Fibroblast of upper back skin (primary cell): Measurements from ENCODE around the gene PAM.

Experiments
- DNase-seq: peaks from one replicate; pipeline ENCODE4 v3.0.0-alpha.2; 2013

The PAM gene

GRCh38 chr5:102782217-102782872 is 27.2 kb downstream of the PAM start:
- no peak for DNase-seq

GRCh38 chr5:102787134-102787533 is 32.0 kb downstream of the PAM start:
- no peak for DNase-seq

DNA sequence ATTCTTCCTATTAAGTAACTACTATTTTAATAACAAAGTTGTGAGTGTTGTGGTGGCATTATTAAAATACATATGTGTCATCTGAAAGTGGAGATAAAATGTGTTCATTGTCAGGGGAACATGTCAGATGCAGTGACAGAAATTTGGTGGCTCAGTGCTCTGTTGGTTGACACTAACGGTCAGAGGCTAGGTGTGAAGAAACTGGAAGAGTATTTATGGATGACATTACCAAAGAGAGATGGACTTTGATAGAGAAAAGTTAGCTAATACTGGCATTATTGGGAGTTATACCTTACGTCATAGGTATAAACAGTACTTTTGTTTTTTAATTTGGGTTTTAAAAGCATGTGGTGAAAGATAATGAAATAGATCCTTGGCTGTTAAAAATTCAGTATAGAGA is 33.7 kb downstream of the PAM start:
- no peak for DNase-seq

DNA sequence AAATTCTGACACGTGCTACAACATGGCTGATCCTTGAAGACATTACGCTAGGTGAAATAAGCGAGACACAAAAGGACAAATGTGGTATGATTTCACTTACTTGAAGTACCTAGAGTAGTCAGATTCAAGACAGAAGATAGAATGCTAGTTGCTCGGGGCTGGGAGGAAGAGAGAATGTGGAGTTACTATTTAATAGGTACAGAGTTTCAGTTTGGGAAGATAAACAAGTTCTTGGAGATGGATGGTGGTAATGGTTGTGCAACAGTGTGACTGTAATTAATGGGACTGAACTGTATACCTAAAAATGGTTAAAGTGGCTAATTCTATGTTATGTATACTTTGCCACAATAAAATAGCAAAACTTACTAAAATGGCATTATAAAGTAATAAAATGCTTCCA is 34.4 kb downstream of the PAM start:
- no peak for DNase-seq

DNA sequence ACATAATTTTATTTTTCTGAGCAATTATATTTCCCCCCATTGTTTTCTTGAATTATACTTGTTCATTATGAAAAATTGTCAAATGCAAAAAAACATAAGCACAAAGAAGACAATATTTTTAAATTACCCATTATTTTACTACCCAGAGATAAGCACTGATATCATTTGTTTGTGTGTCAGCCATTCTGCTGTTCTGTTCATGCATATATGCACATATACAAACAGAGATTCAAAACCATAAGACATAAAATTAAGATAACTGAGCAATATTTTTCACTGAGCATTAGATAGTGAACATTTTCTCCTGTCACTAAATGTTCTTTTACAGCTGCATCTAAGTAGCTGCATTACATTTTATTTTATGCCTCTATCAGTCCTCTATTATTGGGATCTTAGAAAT is 35.6 kb downstream of the PAM start:
- DNase-seq, result no peak

DNA sequence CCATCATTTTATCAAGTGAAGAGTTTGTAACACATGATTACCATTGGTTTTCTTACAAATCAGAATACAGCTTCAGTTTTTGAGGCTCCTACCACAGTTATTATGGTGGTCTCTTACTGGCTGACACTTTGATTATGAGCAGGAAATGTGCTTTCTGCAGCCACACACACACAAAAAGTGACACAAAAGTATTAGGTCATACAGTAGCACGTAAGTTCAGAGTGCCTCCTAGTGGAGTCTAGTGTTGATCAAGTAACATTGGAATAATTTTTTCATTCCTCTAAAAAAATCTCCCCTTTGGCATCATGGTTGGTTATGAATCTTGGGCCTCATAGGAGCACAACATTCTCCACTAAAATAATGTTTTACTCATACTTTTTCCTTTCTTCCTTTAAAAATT is 37.6 kb downstream of the PAM start:
- no peak for DNase-seq

DNA sequence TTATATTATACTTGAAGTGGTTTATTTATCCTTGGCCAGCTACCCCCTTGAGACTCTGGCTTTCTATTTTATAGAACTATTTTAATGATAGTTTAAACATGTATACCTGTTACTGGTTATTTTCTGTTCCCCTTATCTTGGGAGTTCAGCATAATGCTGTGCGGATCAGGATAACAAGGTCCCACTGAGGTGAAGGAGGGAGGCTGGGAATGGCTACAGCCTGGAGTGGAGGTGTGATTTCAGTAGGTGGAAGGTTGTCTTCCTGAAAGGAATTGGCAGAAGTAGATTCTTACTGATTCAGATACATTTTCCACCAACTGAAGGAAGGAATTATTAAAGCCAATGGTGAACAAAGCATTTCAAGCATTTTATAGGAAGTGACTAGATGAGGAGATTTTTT is 38.9 kb downstream of the PAM start:
- DNase-seq, result no peak

GRCh38 chr5:102794677-102795331 is 39.7 kb downstream of the PAM start:
- DNase-seq, result no peak

DNA sequence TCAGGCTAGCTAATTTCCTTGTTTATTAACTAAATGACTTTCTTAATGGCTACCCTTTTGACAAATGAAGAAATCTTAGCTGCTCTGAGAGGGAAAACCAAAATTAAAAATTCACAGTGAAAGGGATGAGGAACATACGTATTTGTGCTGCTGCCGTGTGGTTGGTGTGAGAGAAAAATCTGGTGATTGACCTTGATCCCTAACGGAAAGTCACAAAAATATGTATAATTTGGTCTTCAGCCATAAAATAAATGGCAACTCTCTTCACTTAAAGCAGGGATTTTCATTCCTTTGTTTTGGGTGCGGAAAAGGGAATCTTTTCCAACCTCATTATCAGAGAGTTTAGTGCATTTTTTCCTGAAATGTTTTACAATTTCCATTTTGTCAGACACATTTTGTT is 40.4 kb downstream of the PAM start:
- no peak for DNase-seq

- no peak for DNase-seq
These were observed 40.9 kb downstream of the PAM start for GRCh38 chr5:102796009-102796408.

GRCh38 chr5:102796498-102796897 is 41.4 kb downstream of the PAM start:
- peak; percentile 22 for DNase-seq

DNA sequence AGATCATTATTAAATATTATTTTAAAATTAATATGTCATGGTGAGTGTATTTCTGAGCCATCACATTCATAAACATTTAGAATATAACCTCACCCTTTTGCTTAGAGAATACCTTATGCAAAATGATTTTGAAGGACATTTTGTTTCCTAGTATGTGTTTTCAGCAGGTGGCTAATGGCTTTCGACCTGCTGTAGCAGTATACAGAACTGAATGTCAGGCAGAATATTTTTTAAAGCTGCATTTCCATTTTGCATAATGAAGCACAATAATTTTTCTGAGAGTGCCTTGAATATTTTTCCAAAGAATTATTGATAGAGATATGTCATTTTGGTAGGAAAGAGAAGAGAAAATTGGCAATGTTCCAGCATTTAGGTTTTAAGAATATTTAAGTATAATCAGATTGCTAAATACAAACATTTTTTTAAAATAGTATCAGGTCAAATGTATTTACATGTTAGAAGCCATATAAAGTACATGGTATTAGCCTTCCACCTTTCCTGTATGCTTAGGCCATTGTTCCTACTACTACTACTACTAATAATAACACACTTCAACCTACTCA is 42.3 kb downstream of the PAM start:
- no peak for DNase-seq

- no peak for DNase-seq
These were observed 43.1 kb downstream of the PAM start for GRCh38 chr5:102798104-102798785.

DNA sequence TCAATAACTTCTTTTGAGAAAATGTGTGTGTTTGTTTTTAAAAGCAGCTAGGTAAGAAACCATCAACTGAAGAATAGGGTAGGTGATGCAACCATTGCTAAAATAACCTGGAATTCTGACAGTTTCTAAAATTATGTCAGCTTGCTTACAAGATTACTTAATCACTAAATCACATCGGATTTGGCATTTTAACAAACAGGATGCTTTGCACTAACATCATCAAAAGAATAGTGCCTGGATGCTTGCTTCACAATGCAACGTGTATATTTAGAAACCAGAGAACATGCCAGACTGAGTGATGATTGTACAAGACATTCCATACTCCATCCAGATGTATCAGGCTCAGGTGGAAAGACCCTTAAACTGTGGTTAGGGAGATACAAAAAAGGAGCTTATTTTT is 43.9 kb downstream of the PAM start:
- peak; percentile 49 for DNase-seq

- no peak for DNase-seq
These were observed 45.3 kb downstream of the PAM start for GRCh38 chr5:102800427-102800826.

GRCh38 chr5:102801371-102801770 is 46.3 kb downstream of the PAM start:
- DNase-seq, result no peak

DNA sequence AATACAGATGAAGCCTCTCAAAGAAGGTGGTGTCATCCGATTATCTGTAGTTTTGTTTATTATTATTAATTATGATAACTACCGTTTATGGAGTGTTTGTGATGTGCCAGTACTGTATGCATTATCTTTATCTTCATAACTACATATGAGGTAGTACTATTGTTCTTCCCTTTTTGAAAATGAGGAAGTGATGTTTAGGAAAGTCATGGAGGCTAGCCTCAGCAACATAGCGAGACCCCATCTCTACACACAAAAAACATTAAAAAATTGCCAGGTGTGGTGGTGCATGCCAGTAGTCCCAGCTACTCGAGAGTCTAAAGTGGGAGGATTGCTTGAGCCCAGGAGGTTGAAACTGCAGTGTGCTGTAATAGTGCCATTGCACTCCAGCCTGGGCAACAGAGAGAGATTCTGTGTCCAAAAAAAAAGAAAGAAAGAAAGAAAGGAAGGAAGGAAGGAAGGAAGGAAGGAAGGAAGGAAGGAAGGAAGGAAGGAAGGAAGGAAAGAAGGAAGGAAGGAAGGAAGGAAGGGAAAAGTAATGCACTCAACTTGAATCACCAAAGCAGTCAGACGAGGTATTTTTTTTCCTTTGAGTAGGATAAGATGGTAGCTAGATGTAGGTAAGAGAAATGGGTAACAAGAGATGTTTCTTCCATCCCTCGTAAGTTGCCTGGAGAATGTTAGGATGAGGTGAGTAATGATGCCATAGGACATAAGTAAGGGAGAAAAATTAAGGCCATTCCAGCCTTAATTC is 47.8 kb downstream of the PAM start:
- DNase-seq, result no peak

GRCh38 chr5:102807878-102808502 is 52.9 kb downstream of the PAM start:
- DNase-seq, result peak; percentile 64

DNA sequence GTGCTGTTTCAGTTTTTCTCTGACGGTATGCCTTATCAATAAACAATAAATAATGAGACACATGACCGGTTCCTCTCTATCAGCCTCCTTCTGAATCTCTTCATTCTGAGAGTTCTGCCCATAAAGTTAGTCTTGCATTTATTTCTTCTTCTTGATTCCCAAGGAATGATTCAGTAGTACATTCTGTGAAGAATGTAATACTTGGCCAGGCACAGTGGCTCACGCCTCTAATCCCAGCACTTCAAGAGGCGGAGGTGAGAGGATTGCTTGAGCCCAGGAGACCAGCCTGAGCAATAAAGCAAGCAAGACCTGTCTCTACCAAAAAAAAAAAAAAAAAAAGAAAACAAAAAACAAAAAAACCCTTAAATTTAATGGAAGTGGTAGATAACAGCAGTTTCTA is 53.9 kb downstream of the PAM start:
- DNase-seq, result peak; percentile 16

- peak; percentile 80 for DNase-seq
These were observed 56.9 kb downstream of the PAM start for GRCh38 chr5:102811972-102812371.

DNA sequence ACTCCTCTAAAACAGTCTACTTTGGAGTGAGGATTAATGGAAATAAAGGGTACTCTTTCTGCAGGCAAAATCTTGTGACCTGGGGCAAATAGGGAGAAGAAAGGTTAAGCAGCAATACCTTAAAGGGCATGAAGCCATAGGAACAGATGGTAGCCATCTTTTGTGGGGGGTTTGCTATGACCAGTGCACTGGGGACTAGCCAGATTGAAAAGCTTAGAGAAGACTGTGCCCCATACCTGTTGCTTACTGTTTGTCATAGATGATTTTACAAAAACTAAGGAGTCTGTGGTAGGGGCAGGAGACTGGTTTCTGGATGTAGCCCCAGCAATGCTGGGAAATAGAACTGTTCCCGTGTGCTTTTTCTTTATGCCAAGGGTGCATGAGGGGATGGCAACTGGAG is 58.6 kb downstream of the PAM start:
- DNase-seq, result no peak

- DNase-seq, result no peak
These were observed 60.0 kb downstream of the PAM start for GRCh38 chr5:102815084-102815483.
